22Rv1 (cell line): Measurements from ENCODE around the gene ARHGAP30.

Experiments
- CTCF ChIP-seq: fragments of 450-650 bp; IDR thresholded peaks from 2 replicates; pipeline ENCODE4 v1.5.1; 2017; ENCODE audit warnings: mild to moderate bottlenecking
- ZFX ChIP-seq: fragments of 450-650 bp; IDR thresholded peaks from 2 replicates; pipeline ENCODE4 v1.6.1; 2017; ENCODE audit warnings: antibody characterized with exemption, borderline replicate concordance

GRCh38 chr1:161111527-161111926 lies 41.8 kb upstream of the ARHGAP30 start:
- TF ChIP-seq CTCF (no peak), ZFX (no peak)
